K562 (cell line): ENCODE results near the gene ECM1. TPM values are rescaled to one million over a fixed set of nuclear protein-coding genes. Genes with fewer than 3 reads are reported as not detected.

Source experiments
- DPF2 ChIP-seq: fragments of 450-650 bp; IDR thresholded peaks from 2 replicates; pipeline ENCODE4 v1.6.1; 2016
- ETV1 ChIP-seq: fragments of 450-650 bp; conservative IDR thresholded peaks from 2 replicates; pipeline ENCODE4 v1.6.1; 2016; ENCODE audit warnings: missing genetic modification characterization, control low read depth, low read depth, missing compliant biosample characterization
- HDAC2 ChIP-seq: fragments of 450-650 bp; IDR thresholded peaks from 2 replicates; pipeline ENCODE4 v1.6.1; 2016; ENCODE audit warnings: mild to moderate bottlenecking
- HDAC6 ChIP-seq: IDR thresholded peaks from 2 replicates; pipeline ENCODE4 v1.6.1; 2012; ENCODE audit warnings: low read depth, mild to moderate bottlenecking, control low read depth, inconsistent platforms, low read length, moderate library complexity
- HDGF ChIP-seq: fragments of 450-650 bp; IDR thresholded peaks from 2 replicates; pipeline ENCODE4 v1.6.1; 2016
- KLF1 ChIP-seq: fragments of 450-650 bp; IDR thresholded peaks from 2 replicates; pipeline ENCODE4 v1.6.1; 2016; ENCODE audit warnings: missing genetic modification characterization, missing compliant biosample characterization
- NFIX ChIP-seq: fragments of 250-450 bp; sonication (Bioruptor Pico); IDR thresholded peaks from 2 replicates; pipeline ENCODE4 v1.4.0; 2020; ENCODE audit warnings: low read depth, mild to moderate bottlenecking, moderate library complexity
- POLR2A ChIP-seq: fragments of 450-650 bp; conservative IDR thresholded peaks from 2 replicates; pipeline ENCODE4 v1.6.1; 2016
- SLC30A9 ChIP-seq: fragments of 250-450 bp; sonication (Bioruptor Pico); IDR thresholded peaks from 2 replicates; pipeline ENCODE4 v1.8.0; 2022; ENCODE audit warnings: mild to moderate bottlenecking, moderate library complexity
- SMAD4 ChIP-seq: fragments of 250-450 bp; sonication (Bioruptor Pico); conservative IDR thresholded peaks from 2 replicates; pipeline ENCODE4 v1.8.0; 2021; ENCODE audit warnings: inconsistent platforms, mild to moderate bottlenecking, moderate library complexity
- SMARCA4 ChIP-seq: fragments of 450-650 bp; IDR thresholded peaks from 2 replicates; pipeline ENCODE4 v1.6.1; 2016
- STAG1 ChIP-seq: sonication (generic); formaldehyde crosslinking; IDR thresholded peaks from 2 replicates; pipeline ENCODE4 v1.5.0; 2020; ENCODE audit warnings: missing genetic modification reagents, borderline replicate concordance
- TAL1 ChIP-seq: fragments of 450-650 bp; IDR thresholded peaks from 2 replicates; pipeline ENCODE4 v1.6.1; 2016; ENCODE audit warnings: mild to moderate bottlenecking
- ZC3H11A ChIP-seq: IDR thresholded peaks from 2 replicates; pipeline ENCODE4 v1.6.1; 2012; ENCODE audit warnings: low read depth, low read length, improper control_type of control experiment
- ZEB2 ChIP-seq: fragments of 450-650 bp; IDR thresholded peaks from 2 replicates; pipeline ENCODE4 v1.6.1; 2016
- ZNF133 ChIP-seq: fragments of 250-450 bp; sonication (Bioruptor Pico); IDR thresholded peaks from 2 replicates; pipeline ENCODE4 v1.4.0; 2020; ENCODE audit warnings: mild to moderate bottlenecking
- ZNF408 ChIP-seq: fragments of 250-450 bp; sonication (Bioruptor Pico); IDR thresholded peaks from 2 replicates; pipeline ENCODE4 v1.4.0; 2020; ENCODE audit warnings: low read depth, mild to moderate bottlenecking, moderate library complexity
- polyA plus RNA-seq, 8 experiments: library from polyadenylated mRNA; depleted of rRNA in 4 of 8; stranded (reverse) in 5 of 8; unstranded in 3 of 8; fragments of >200 nt; fragmentation: Nextera tagmentation in 2 of 8; fragmentation: Illumina TruSeq in 1 of 8; extraction: Ambion mirVana in 2 of 8; extraction: Trizol in 1 of 8; gene quantifications; 2 replicates each; pipeline versions ENCODE4 v1.2.1 to v1.2.3, GENCODE V29; 2011 to 2014; ENCODE audit warnings: inconsistent platforms in 1 of 8, missing spikeins in 1 of 8
- total RNA-seq, 7 experiments: library from RNA; depleted of rRNA in 6 of 7; stranded (reverse); fragments of >200 nt in 6 of 7; fragmentation: Illumina TruSeq in 2 of 7; extraction: Trizol in 2 of 7; gene quantifications; 2 replicates each; pipeline versions ENCODE4 v1.2.1 to v1.2.3, GENCODE V29; 2011 to 2021; ENCODE audit warnings: low replicate concordance in 1 of 7
- TF ChIP-seq, protein P1 (sequence below), 2 experiments: fragments of 150-350 bp in 1 of 2; IDR thresholded peaks; 2 replicates each; pipeline ENCODE4 v1.6.1; 2012 to 2016; ENCODE audit warnings: low read depth in 2 of 2, low read length in 2 of 2, mild to moderate bottlenecking in 1 of 2, moderate library complexity in 1 of 2
- TF ChIP-seq, protein P2 (sequence below): fragments of 150-350 bp; conservative IDR thresholded peaks from 2 replicates; pipeline ENCODE4 v1.6.1; 2014; ENCODE audit warnings: low read length
- TF ChIP-seq, protein P3 (sequence below): fragments of 250-450 bp; sonication (Bioruptor Pico); IDR thresholded peaks from 2 replicates; pipeline ENCODE4 v1.4.0; 2020; ENCODE audit warnings: borderline replicate concordance
- TF ChIP-seq, protein P4 (sequence below): sonication (generic); formaldehyde crosslinking; IDR thresholded peaks from 2 replicates; pipeline ENCODE4 v1.8.0; 2022; ENCODE audit warnings: missing genetic modification reagents, mild to moderate bottlenecking, moderate library complexity, borderline replicate concordance

The ECM1 gene
- total and polyA plus RNA-seq, 9 of the 15 experiments (the other 6 are each of a cell fraction or from before 2014, with no cell fraction given), result 6.6 to 52.2 (median 12.8) TPM

DNA sequence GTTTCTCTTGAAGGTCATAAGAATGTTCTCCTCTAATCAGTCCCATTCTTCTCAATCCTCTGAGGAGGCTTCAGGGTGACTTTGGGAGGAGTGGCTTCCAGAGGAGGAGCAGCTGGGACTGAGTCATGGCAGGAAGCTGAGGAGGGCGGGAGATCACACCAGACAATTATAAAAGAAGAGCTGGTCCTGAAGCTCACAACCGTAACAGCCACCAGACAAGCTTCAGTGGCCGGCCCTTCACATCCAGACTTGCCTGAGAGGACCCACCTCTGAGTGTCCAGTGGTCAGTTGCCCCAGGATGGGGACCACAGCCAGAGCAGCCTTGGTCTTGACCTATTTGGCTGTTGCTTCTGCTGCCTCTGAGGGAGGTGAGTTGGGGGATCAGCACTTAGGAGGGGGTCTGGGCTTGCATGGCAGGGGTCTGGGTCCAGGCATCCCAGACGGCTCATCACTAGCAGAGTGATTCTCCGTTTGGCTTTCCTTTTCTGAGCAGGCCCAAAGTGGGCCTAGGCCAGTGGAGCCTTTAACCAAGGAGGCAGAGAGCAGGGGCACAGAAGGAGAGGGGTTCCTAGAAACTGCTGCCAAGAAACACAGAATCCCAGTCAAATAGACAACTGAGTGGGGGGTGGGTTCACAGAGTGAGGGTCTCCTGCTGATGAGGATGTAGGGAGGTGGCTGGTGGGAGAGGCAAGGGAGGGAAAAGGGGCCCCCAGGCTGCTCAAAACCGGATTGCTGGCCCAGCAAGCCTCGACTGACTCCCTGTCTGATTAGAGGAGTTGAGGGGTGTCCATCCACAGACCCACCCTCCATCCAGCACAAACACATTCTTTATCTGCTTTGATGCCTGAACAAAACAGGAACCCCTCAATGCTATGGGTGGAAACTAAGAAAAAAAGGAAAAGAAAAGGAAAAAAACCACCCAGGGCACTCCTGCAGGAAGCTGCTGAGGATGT lies at the start of gene ECM1 (continued):
- TF ChIP-seq, protein P1, sequence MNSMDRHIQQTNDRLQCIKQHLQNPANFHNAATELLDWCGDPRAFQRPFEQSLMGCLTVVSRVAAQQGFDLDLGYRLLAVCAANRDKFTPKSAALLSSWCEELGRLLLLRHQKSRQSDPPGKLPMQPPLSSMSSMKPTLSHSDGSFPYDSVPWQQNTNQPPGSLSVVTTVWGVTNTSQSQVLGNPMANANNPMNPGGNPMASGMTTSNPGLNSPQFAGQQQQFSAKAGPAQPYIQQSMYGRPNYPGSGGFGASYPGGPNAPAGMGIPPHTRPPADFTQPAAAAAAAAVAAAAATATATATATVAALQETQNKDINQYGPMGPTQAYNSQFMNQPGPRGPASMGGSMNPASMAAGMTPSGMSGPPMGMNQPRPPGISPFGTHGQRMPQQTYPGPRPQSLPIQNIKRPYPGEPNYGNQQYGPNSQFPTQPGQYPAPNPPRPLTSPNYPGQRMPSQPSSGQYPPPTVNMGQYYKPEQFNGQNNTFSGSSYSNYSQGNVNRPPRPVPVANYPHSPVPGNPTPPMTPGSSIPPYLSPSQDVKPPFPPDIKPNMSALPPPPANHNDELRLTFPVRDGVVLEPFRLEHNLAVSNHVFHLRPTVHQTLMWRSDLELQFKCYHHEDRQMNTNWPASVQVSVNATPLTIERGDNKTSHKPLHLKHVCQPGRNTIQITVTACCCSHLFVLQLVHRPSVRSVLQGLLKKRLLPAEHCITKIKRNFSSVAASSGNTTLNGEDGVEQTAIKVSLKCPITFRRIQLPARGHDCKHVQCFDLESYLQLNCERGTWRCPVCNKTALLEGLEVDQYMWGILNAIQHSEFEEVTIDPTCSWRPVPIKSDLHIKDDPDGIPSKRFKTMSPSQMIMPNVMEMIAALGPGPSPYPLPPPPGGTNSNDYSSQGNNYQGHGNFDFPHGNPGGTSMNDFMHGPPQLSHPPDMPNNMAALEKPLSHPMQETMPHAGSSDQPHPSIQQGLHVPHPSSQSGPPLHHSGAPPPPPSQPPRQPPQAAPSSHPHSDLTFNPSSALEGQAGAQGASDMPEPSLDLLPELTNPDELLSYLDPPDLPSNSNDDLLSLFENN (IDR thresholded peaks at IDR 0.05; ENCODE audit: low read depth in 2 of 2, low read length in 2 of 2), result no peak
- TF ChIP-seq ZNF408 (CRISPR knock-in tag) (no peak), ETV1 (tag) (peak; percentile 82), SMAD4 (CRISPR knock-in tag) (peak; percentile 63), ZNF133 (no peak), POLR2A (peak; percentile 83), STAG1 (CRISPR knock-in tag) (no peak), SMARCA4 (peak; percentile 54), HDGF (no peak), KLF1 (tag) (no peak), HDAC6 (no peak), SLC30A9 (CRISPR knock-in tag) (no peak), TAL1 (no peak), HDAC2 (0 out of 2 replicates have a peak, but pooled peaks have one; percentile 14), ZEB2 (no peak), DPF2 (peak; percentile 74), NFIX (CRISPR knock-in tag) (no peak), ZC3H11A (0 out of 2 replicates have a peak, but pooled peaks have one; percentile 32)
- TF ChIP-seq, protein P2, sequence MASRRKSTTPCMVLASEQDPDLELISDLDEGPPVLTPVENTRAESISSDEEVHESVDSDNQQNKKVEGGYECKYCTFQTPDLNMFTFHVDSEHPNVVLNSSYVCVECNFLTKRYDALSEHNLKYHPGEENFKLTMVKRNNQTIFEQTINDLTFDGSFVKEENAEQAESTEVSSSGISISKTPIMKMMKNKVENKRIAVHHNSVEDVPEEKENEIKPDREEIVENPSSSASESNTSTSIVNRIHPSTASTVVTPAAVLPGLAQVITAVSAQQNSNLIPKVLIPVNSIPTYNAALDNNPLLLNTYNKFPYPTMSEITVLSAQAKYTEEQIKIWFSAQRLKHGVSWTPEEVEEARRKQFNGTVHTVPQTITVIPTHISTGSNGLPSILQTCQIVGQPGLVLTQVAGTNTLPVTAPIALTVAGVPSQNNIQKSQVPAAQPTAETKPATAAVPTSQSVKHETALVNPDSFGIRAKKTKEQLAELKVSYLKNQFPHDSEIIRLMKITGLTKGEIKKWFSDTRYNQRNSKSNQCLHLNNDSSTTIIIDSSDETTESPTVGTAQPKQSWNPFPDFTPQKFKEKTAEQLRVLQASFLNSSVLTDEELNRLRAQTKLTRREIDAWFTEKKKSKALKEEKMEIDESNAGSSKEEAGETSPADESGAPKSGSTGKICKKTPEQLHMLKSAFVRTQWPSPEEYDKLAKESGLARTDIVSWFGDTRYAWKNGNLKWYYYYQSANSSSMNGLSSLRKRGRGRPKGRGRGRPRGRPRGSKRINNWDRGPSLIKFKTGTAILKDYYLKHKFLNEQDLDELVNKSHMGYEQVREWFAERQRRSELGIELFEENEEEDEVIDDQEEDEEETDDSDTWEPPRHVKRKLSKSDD, result no peak
- TF ChIP-seq, protein P3, sequence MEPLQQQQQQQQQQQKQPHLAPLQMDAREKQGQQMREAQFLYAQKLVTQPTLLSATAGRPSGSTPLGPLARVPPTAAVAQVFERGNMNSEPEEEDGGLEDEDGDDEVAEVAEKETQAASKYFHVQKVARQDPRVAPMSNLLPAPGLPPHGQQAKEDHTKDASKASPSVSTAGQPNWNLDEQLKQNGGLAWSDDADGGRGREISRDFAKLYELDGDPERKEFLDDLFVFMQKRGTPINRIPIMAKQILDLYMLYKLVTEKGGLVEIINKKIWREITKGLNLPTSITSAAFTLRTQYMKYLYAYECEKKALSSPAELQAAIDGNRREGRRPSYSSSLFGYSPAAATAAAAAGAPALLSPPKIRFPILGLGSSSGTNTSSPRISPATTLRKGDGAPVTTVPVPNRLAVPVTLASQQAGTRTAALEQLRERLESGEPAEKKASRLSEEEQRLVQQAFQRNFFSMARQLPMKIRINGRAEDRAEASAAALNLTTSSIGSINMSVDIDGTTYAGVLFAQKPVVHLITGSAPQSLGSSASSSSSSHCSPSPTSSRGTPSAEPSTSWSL (CRISPR knock-in tag), result no peak
- TF ChIP-seq, protein P4, sequence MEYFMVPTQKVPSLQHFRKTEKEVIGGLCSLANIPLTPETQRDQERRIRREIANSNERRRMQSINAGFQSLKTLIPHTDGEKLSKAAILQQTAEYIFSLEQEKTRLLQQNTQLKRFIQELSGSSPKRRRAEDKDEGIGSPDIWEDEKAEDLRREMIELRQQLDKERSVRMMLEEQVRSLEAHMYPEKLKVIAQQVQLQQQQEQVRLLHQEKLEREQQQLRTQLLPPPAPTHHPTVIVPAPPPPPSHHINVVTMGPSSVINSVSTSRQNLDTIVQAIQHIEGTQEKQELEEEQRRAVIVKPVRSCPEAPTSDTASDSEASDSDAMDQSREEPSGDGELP, result peak; percentile 98
